ENCODE data around the gene STAT3.

Gene STAT3

DNA sequence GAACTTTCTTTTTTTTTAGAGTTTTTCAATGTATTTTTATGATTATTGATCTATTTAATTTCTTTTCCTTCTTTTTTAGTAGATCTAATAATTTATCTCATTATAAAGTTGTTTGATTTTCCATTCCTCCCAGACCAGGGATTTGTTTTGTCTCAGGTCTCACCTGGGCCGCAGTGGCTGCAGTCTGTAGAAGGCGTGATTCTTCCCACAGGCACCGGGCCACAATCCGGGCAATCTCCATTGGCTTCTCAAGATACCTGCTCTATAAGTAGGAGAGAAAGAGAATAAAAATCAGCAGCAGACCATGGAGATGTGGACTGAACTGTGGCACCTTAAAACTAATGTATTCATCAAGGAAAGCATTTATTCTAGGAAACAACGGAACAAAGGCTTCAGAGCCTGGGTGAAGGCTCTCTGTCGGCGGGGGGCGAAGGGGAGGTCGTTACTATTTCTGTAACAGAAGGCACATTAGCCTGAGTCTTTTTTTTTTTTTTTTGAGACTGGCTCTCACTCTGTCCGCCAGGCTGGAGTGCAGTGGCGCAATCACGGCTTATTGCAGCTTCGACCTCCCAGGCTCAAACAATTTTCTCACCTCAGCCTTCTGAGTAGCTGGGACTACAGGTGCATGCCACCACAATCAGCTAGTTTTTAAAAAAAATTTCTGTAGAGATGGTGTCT lies 42.7 kb downstream of the STAT3 start:
- TF ChIP-seq, protein P1, sequence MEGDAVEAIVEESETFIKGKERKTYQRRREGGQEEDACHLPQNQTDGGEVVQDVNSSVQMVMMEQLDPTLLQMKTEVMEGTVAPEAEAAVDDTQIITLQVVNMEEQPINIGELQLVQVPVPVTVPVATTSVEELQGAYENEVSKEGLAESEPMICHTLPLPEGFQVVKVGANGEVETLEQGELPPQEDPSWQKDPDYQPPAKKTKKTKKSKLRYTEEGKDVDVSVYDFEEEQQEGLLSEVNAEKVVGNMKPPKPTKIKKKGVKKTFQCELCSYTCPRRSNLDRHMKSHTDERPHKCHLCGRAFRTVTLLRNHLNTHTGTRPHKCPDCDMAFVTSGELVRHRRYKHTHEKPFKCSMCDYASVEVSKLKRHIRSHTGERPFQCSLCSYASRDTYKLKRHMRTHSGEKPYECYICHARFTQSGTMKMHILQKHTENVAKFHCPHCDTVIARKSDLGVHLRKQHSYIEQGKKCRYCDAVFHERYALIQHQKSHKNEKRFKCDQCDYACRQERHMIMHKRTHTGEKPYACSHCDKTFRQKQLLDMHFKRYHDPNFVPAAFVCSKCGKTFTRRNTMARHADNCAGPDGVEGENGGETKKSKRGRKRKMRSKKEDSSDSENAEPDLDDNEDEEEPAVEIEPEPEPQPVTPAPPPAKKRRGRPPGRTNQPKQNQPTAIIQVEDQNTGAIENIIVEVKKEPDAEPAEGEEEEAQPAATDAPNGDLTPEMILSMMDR (IDR thresholded peaks at IDR 0.05; ENCODE audit: low read depth, low read length, missing control alignments): no peak

DNA sequence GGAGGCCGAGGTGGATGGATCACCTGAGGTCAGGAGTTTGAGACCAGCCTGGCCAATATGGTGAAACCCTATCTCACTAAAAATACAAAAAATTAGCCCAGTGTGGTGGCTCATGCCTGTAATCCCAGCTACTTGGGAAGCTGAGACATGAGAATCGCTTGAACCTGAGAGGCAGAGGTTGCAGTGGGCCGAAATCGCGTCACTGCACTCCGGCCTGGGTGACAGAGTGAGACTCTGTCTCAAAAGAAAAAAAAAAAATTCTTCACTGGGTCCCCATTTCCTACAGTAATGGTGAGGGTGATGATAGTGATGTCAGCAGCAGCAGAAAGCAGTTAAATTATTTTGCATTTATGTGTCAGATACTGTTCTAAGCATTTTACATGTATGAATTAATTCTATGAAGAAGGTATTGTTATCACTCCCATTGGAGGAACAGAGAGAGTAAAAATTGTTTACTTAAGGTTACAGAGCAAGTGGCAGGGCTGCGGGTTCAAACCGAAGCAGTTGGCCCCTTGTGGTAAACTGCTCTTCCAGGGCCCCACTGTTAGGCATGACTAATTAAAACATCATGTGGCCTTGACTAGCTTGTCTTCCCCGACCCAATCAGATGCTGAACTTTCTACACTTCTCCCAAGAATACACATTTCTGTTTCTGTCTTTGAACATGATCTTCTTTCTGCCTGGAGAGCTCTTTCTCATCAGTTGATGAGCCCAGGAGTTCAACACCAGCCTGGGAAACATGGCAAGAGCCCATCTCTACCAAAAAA lies 45.8 kb downstream of the STAT3 start:
- H3K4me3 ChIP-seq (replicated peaks; ENCODE audit: low read depth, low read length): no peak overlapping the region
- DNase-seq (ENCODE audit: extremely low read depth, low read depth): no peak
- TF ChIP-seq, protein P1 (IDR thresholded peaks at IDR 0.05; ENCODE audit: low read depth, low read length, missing control alignments): no peak

More for the DNA sequence above, 42.7 kb downstream of the STAT3 start:
- DNase-seq (ENCODE audit: extremely low read depth, low read depth): no peak
- no peak overlapping the region for H3K4me3 ChIP-seq (replicated peaks; ENCODE audit: low read depth, low read length)

DNA sequence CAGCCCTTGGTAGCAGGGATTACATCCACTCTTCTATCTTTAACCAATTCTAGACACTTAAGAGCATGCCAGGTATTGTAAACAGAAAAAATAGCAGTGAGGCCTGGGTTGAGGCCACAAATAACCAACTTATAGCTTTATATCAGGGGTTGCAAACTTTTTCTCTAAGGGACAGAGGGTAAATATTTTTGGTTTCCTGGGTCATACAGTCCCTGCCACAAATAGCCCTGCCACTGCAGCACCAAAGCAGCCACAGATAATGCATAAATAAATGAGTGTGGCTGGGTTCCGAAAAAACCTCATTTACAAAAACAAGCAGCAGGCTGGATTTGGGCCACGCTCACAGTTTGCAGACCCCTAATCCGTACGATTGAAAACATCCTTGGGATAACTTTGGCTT lies 46.7 kb downstream of the STAT3 start:
- TF ChIP-seq, protein P1 (IDR thresholded peaks at IDR 0.05; ENCODE audit: low read depth, low read length, missing control alignments): no peak
- no peak overlapping the region for H3K4me3 ChIP-seq (replicated peaks; ENCODE audit: low read depth, low read length)
- no peak for DNase-seq (ENCODE audit: extremely low read depth, low read depth)

DNA sequence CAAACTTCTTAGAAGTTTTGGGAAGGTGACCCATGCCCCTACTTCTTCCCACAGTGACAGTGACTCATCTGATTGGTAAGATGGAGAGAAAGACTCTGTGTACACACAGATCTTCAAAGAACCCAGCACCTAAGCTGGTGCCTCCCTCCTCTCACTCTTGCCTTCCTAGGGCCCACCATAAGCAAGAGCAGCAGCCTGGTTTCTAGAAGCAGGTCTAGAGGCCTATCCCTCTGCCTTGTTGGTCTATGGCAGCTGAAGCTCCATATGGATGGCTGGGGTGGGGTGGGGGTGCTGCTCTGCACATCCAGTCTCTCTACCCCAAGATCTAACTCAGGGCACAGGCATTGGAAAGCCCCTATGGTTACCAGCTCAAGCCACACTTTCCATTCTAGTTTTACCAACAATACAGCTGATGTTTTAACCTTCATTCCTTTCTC lies 47.5 kb downstream of the STAT3 start:
- DNase-seq (ENCODE audit: extremely low read depth, low read depth): no peak
- H3K4me3 ChIP-seq (replicated peaks; ENCODE audit: low read depth, low read length): no peak overlapping the region
- TF ChIP-seq, protein P1 (IDR thresholded peaks at IDR 0.05; ENCODE audit: low read depth, low read length, missing control alignments): no peak

DNA sequence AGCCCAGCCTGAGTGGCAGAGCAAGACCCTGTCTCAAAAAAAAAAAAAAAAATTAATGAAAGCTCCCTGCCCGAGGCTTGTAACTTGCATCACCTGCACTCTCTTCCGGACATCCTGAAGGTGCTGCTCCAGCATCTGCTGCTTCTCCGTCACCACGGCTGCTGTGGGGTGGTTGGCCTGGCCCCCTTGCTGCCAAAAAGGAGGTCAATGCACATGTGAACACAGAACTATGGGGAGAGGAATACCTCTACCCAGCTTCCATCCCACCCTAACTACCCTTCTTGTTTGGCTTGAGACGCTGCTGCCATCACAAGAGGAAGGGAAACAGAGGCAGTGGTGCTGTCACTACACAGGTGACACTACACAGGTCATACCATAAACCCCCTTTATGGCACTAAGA lies 49.0 kb downstream of the STAT3 start:
- DNase-seq (ENCODE audit: extremely low read depth, low read depth): no peak
- H3K4me3 ChIP-seq (replicated peaks; ENCODE audit: low read depth, low read length): no peak overlapping the region
- TF ChIP-seq, protein P1 (IDR thresholded peaks at IDR 0.05; ENCODE audit: low read depth, low read length, missing control alignments): no peak

DNA sequence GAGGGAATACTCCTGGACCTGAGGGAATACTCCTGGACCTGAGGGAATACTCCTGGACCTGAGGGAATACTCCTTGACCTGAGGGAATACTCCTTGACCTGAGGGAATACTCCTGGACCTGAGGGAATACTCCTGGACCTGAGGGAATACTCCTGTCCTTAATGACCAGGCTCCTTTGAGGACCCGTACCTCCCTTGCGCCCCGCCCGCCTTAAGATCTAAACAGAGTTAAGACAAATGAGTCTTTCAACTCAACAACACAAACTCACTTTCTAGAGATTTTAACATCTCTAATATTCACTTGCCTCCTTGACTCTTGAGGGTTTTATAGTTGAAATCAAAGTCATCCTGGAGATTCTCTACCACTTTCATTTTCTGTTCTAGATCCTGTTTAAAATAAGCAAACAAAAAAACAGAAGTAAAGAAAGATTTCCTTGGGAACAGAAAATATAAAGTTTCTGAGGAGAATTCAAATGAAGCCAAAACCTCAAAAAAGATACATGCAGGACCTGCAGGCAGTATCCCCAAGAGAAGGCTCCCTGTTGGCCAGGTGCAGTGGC lies 49.7 kb downstream of the STAT3 start:
- TF ChIP-seq, protein P1 (IDR thresholded peaks at IDR 0.05; ENCODE audit: low read depth, low read length, missing control alignments): no peak

More for the DNA sequence above, 49.7 kb downstream of the STAT3 start:
- DNase-seq (ENCODE audit: extremely low read depth, low read depth): no peak
- no peak overlapping the region for H3K4me3 ChIP-seq (replicated peaks; ENCODE audit: low read depth, low read length)

Data from HFF-Myc (cell line).